Measurements from ENCODE around the gene MAP4K4.

The MAP4K4 gene

DNA sequence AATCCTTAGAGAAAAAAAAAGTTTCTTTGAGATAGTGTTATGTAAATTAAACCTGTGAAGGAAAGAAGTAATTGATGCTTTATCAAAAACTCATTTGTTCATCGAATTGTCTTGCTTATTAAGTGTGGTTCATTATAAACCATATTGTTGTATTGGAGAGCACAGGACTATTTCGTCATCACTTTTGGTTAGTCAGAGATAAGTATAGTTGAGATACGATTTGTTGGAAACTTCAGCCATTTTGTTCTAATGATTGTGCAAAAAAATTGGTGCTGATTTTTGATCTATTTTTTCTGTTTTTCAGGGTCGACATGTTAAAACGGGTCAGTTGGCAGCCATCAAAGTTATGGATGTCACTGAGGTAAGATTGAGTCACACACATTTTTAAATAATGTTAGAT, 92.9 kb downstream of the MAP4K4 start:
- H3K27me3 ChIP-seq (replicated peaks; ENCODE audit: insufficient read depth, low read length): no peaks in the 10 kb centered on the region
- TF ChIP-seq EZH2phosphoT487 (IDR thresholded peaks at IDR 0.05; ENCODE audit: low read length): no peak
- TF ChIP-seq, protein P1, sequence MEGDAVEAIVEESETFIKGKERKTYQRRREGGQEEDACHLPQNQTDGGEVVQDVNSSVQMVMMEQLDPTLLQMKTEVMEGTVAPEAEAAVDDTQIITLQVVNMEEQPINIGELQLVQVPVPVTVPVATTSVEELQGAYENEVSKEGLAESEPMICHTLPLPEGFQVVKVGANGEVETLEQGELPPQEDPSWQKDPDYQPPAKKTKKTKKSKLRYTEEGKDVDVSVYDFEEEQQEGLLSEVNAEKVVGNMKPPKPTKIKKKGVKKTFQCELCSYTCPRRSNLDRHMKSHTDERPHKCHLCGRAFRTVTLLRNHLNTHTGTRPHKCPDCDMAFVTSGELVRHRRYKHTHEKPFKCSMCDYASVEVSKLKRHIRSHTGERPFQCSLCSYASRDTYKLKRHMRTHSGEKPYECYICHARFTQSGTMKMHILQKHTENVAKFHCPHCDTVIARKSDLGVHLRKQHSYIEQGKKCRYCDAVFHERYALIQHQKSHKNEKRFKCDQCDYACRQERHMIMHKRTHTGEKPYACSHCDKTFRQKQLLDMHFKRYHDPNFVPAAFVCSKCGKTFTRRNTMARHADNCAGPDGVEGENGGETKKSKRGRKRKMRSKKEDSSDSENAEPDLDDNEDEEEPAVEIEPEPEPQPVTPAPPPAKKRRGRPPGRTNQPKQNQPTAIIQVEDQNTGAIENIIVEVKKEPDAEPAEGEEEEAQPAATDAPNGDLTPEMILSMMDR (IDR thresholded peaks at IDR 0.05; ENCODE audit: low read length): no peak
- TF ChIP-seq EZH2 (optimal IDR thresholded peaks at IDR 0.05; ENCODE audit: low read depth, low read length): no peak
- DNase-seq: no peak
- H3K4me2 ChIP-seq (ENCODE audit: low read depth, low read length): no peak overlapping the region
- no peak overlapping the region for H3K4me3 ChIP-seq (ENCODE audit: low read length)
- no peaks in the 10 kb centered on the region for H3K9me2 ChIP-seq (replicated peaks; ENCODE audit: insufficient read depth, low read length)
- H3K4me1 ChIP-seq (ENCODE audit: low read length): no peaks in the 10 kb centered on the region
- H3K9me3 ChIP-seq (replicated peaks; ENCODE audit: insufficient read depth, low read length): no peaks in the 10 kb centered on the region
- H2AFZ ChIP-seq (ENCODE audit: low read length): no peak overlapping the region
- H3F3A ChIP-seq (ENCODE audit: insufficient read depth, low read length): no peaks in the 10 kb centered on the region
- H4K20me1 ChIP-seq (ENCODE audit: insufficient read depth, low read length): no peaks in the 10 kb centered on the region
- no peaks in the 10 kb centered on the region for H3K36me3 ChIP-seq (replicated peaks; ENCODE audit: insufficient read depth, low read length)
- H3K27ac ChIP-seq (ENCODE audit: low read length): no peak overlapping the region
- no peak overlapping the region for H3K9ac ChIP-seq (ENCODE audit: low read length)
- no peaks in the 10 kb centered on the region for H3K79me2 ChIP-seq (ENCODE audit: low read length)

DNA sequence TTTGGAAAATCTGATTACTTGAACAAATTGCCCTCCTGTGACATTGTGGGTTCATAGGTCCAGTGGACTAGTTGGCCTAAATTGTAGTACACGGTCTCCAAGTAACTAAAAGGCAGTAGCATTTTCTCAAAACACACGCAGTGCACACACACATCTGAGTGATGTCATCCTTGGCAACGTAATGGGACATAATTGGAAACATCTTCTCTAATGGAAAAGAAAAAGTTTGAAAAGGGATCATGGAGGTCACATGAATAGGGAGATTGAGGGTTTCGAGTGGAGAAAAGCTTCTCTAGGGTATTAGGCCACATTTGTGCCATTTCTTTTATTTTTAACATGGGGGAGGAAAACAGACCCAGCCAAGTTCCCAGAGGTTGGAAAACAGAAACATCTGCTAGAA, 93.3 kb downstream of the MAP4K4 start:
- Histone ChIP-seq H3F3A (ENCODE audit: insufficient read depth, low read length) (no peaks in the 10 kb centered on the region), H3K4me1 (ENCODE audit: low read length) (no peaks in the 10 kb centered on the region), H3K4me2 (ENCODE audit: low read depth, low read length) (no peak overlapping the region), H3K36me3 (replicated peaks; ENCODE audit: insufficient read depth, low read length) (no peaks in the 10 kb centered on the region), H4K20me1 (ENCODE audit: insufficient read depth, low read length) (no peaks in the 10 kb centered on the region), H3K4me3 (ENCODE audit: low read length) (no peak overlapping the region), H3K27me3 (replicated peaks; ENCODE audit: insufficient read depth, low read length) (no peaks in the 10 kb centered on the region), H3K9me3 (replicated peaks; ENCODE audit: insufficient read depth, low read length) (no peaks in the 10 kb centered on the region), H3K27ac (ENCODE audit: low read length) (no peak overlapping the region), H3K9ac (ENCODE audit: low read length) (no peak overlapping the region), H3K79me2 (ENCODE audit: low read length) (no peaks in the 10 kb centered on the region), H3K9me2 (replicated peaks; ENCODE audit: insufficient read depth, low read length) (no peaks in the 10 kb centered on the region), H2AFZ (ENCODE audit: low read length) (no peak overlapping the region)
- no peak for DNase-seq
- TF ChIP-seq EZH2phosphoT487 (IDR thresholded peaks at IDR 0.05; ENCODE audit: low read length) (no peak), EZH2 (optimal IDR thresholded peaks at IDR 0.05; ENCODE audit: low read depth, low read length) (no peak)
- TF ChIP-seq, protein P1 (IDR thresholded peaks at IDR 0.05; ENCODE audit: low read length): no peak

DNA sequence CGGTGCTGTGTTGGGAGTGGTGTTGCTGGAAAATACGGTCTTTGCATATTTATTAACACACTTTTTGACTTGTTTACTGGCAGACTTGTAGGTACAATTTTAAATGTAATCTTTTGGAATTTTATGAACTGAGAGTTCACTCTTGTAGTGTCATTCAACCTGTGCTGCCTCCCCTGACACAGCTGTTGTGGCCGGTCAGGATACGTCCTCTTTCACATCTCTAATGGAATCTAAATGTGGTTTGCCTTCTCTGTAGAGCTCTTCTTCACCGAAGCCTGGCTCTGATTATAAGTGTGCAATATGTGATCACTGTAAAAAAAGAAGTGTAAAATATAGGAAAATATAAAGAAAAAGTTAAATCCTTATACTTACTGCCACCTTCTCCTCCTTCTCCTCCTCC, 94.7 kb downstream of the MAP4K4 start:
- Histone ChIP-seq H3K36me3 (replicated peaks; ENCODE audit: insufficient read depth, low read length) (no peaks in the 10 kb centered on the region), H3K9me2 (replicated peaks; ENCODE audit: insufficient read depth, low read length) (no peaks in the 10 kb centered on the region), H3K27me3 (replicated peaks; ENCODE audit: insufficient read depth, low read length) (no peaks in the 10 kb centered on the region), H3K79me2 (ENCODE audit: low read length) (no peaks in the 10 kb centered on the region), H3K9ac (ENCODE audit: low read length) (no peak overlapping the region), H3K4me3 (ENCODE audit: low read length) (no peak overlapping the region), H2AFZ (ENCODE audit: low read length) (no peak overlapping the region), H3F3A (ENCODE audit: insufficient read depth, low read length) (no peaks in the 10 kb centered on the region), H3K27ac (ENCODE audit: low read length) (no peak overlapping the region), H4K20me1 (ENCODE audit: insufficient read depth, low read length) (no peaks in the 10 kb centered on the region), H3K4me2 (ENCODE audit: low read depth, low read length) (no peak overlapping the region), H3K4me1 (ENCODE audit: low read length) (no peaks in the 10 kb centered on the region), H3K9me3 (replicated peaks; ENCODE audit: insufficient read depth, low read length) (no peaks in the 10 kb centered on the region)
- no peak for DNase-seq
- TF ChIP-seq EZH2 (optimal IDR thresholded peaks at IDR 0.05; ENCODE audit: low read depth, low read length) (no peak), EZH2phosphoT487 (IDR thresholded peaks at IDR 0.05; ENCODE audit: low read length) (no peak)
- TF ChIP-seq, protein P1 (IDR thresholded peaks at IDR 0.05; ENCODE audit: low read length): no peak
